Breast epithelium (tissue), 4 donors: ENCODE results near the gene PRR7. TPM values are rescaled to one million over a fixed set of nuclear protein-coding genes. Genes with fewer than 3 reads are reported as not detected.
A peak's percentile ranks its signal among the peaks of the same experiment; 100 is the strongest.

Source experiments
- DNase-seq, 2 donors: peaks; one replicate each; pipeline ENCODE4 v3.0.0-alpha.2; 2019; ENCODE audit warnings: low spot score in 2 of 2
- H3K27ac ChIP-seq, 2 donors: fragments of 200-600 bp; sonication (generic) in 1 of 2; one replicate each; pipeline ENCODE4 v1.5.1; 2016 to 2019; ENCODE audit warnings: mild to moderate bottlenecking in 1 of 2
- H3K27me3 ChIP-seq, 2 donors: fragments of 200-600 bp; sonication (generic) in 1 of 2; one replicate each; pipeline versions ENCODE4 v1.5.1 to v1.6.0; 2017 to 2019; ENCODE audit warnings: control low read depth in 1 of 2, mild to moderate bottlenecking in 1 of 2
- H3K36me3 ChIP-seq: fragments of 200-600 bp; one replicate; pipeline ENCODE4 v1.5.1; 2019
- H3K4me1 ChIP-seq, 2 donors: fragments of 200-600 bp; sonication (generic); one replicate each; pipeline ENCODE4 v1.5.1; 2016 to 2019; ENCODE audit warnings: control low read depth in 1 of 2
- H3K4me3 ChIP-seq, 3 donors: fragments of 200-600 bp; sonication (generic); 1 replicate in 2 of 3; 2 replicates in 1 of 3; pipeline ENCODE4 v1.5.1; 2016 to 2019; ENCODE audit warnings: mild to moderate bottlenecking in 3 of 3, moderate library complexity in 2 of 3
- H3K9me3 ChIP-seq, 2 donors: fragments of 200-600 bp; sonication (generic) in 1 of 2; one replicate each; pipeline ENCODE4 v1.5.1; 2016 to 2019; ENCODE audit warnings: control low read depth in 1 of 2
- POLR2A ChIP-seq: fragments of 450-650 bp; IDR thresholded peaks from one replicate; pipeline ENCODE4 v1.6.1; 2016; ENCODE audit warnings: antibody characterized with exemption, mild to moderate bottlenecking, moderate library complexity
- POLR2AphosphoS5 ChIP-seq, 3 donors: sonication (generic); formaldehyde crosslinking; IDR thresholded peaks; one replicate each; pipeline ENCODE4 v1.6.1; 2017; ENCODE audit warnings: antibody characterized with exemption in 3 of 3
- intact Hi-C: fragments of 100-400 bp; cut with DNase I; formaldehyde crosslinking; loops from one replicate; pipeline ENCODE4 v1.15.1; 2023; ENCODE audit warnings: low total_unique reads
- total RNA-seq, 3 donors: library from RNA; depleted of rRNA; stranded (reverse); fragments of >200 nt; gene quantifications; one replicate each; pipeline ENCODE4 v1.1.0, GENCODE V29; 2016
- TF ChIP-seq, protein P1 (sequence below), 3 donors: fragments of 450-650 bp; IDR thresholded peaks; one replicate each; pipeline ENCODE4 v1.5.1; 2016 to 2017; ENCODE audit warnings: antibody characterized with exemption in 3 of 3, mild to moderate bottlenecking in 3 of 3, moderate library complexity in 3 of 3

PRR7 gene
- total RNA-seq, 3 donors from 2014 or later, result 0.48 to 2.0 (median 1.3) TPM

DNA sequence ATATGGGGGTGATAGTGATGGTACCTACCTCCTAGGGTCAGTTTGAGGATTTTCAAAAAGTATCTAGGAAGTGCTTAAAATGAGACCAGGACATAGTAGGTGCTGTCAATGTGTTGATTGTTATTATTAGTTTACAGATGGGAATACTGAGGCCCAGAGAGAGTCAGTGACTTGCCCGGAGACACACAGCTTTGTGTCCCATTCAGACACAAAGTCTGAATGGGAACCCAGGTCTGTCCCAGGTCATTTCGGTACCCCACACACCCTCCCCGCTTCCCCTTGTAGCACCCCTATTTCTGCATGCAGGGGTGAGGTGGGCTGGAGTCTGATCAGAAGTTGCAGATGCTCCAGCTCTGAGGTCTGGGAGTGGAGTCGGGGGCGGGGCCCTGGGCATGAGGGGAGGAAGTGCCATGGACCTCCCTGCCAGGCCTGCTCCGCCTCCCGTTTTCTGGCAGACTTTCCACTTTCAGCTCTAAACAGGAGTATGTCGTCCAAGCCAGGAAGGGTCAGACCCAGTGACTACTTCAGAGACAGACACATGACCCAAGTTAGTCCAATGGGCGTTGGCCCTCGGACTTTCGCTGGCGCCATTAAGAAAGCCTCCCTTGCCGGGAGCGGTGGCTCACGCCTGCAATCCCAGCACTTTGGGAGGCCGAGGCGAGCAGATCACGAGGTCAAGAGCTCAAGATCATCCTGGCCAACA, 30.1 kb downstream of the PRR7 start:
- peaks cover 14 to 19% of the 10 kb centered on the region in 2 donors for H3K4me1 ChIP-seq
- intact Hi-C loops, result no loop called here

DNA sequence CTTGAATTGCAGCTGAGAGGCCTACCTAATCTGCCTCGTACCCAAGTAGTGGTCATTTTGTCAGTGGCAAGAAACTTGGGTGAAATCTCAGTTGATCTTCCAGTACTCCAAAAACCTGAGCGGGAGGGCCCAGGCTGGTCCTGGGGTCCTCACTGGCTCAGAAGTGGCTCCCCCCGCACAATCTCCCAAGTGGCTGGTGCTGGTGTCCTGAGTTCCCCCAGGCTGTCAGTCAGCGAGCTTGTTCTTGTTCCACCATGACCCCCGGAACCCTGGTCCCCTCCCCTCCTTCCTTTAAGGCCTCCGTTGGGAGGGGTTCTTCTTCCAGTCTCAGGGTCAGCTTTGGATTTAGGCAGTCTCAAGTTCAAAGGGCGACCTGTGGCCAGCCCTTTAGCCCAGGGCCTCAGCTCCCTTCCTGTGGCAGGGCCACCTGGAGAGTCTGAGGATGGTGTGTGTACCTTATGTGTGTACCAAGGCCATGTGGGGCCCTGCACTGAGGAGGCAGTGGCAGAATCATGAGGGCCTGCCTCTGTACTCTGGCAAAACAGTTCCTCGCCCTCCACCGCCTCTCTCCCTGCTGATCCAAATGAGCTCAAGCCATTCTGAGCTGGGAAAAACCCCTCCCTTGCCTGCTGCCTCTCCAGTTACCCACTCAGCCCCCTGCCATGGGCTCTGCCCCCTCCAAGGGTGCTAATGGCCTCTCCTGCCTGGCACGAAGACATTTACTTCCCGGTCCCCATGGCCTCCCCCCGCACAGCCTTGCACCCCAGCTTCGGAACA, 31.3 kb downstream of the PRR7 start:
- no peak for DNase-seq
- Histone ChIP-seq H3K9me3 (no peaks in the 10 kb centered on the region), H3K36me3 (no peaks in the 10 kb centered on the region), H3K27me3 (no peaks in the 10 kb centered on the region), H3K27ac (peak overlapping the region; percentile 78 to 88), H3K4me1 (peaks cover 5 to 11% of the 10 kb centered on the region in 2 donors), H3K4me3 (no peak overlapping the region)
- intact Hi-C loops, result no loop called here
- TF ChIP-seq, protein P1, sequence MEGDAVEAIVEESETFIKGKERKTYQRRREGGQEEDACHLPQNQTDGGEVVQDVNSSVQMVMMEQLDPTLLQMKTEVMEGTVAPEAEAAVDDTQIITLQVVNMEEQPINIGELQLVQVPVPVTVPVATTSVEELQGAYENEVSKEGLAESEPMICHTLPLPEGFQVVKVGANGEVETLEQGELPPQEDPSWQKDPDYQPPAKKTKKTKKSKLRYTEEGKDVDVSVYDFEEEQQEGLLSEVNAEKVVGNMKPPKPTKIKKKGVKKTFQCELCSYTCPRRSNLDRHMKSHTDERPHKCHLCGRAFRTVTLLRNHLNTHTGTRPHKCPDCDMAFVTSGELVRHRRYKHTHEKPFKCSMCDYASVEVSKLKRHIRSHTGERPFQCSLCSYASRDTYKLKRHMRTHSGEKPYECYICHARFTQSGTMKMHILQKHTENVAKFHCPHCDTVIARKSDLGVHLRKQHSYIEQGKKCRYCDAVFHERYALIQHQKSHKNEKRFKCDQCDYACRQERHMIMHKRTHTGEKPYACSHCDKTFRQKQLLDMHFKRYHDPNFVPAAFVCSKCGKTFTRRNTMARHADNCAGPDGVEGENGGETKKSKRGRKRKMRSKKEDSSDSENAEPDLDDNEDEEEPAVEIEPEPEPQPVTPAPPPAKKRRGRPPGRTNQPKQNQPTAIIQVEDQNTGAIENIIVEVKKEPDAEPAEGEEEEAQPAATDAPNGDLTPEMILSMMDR (IDR thresholded peaks at IDR 0.05), result no peak
- no peak for TF ChIP-seq POLR2A
- no peak for TF ChIP-seq POLR2AphosphoS5 (IDR thresholded peaks at IDR 0.05)

More for the DNA sequence above, 30.1 kb downstream of the PRR7 start:
- no peaks in the 10 kb centered on the region for H3K9me3 ChIP-seq
- no peak overlapping the region for H3K4me3 ChIP-seq
- H3K27me3 ChIP-seq, result no peaks in the 10 kb centered on the region
- peak overlapping the region in 1 of 2 donors; percentile 16 for H3K27ac ChIP-seq
- TF ChIP-seq, protein P1 (IDR thresholded peaks at IDR 0.05), result no peak
- no peak for TF ChIP-seq POLR2AphosphoS5 (IDR thresholded peaks at IDR 0.05)
- TF ChIP-seq POLR2A, result no peak
- DNase-seq, result no peak
- no peaks in the 10 kb centered on the region for H3K36me3 ChIP-seq

- no peaks in the 10 kb centered on the region for H3K27me3 ChIP-seq
- H3K27ac ChIP-seq, result peak overlapping the region; percentile 78 to 88
- H3K9me3 ChIP-seq, result no peaks in the 10 kb centered on the region
- peak overlapping the region in 1 of 3 donors; percentile 8 for H3K4me3 ChIP-seq
- intact Hi-C loops, result no loop called here
- peaks cover 5 to 11% of the 10 kb centered on the region in 2 donors for H3K4me1 ChIP-seq
- TF ChIP-seq POLR2AphosphoS5 (IDR thresholded peaks at IDR 0.05), result peak; percentile 40 to 84 (median 81)
- no peak for TF ChIP-seq POLR2A
- peak in 1 of 2 donors; percentile 71 for DNase-seq
- H3K36me3 ChIP-seq, result no peaks in the 10 kb centered on the region
Measured at GRCh38 chr5:177478711-177479646, 32.4 kb downstream of the PRR7 start.

DNA sequence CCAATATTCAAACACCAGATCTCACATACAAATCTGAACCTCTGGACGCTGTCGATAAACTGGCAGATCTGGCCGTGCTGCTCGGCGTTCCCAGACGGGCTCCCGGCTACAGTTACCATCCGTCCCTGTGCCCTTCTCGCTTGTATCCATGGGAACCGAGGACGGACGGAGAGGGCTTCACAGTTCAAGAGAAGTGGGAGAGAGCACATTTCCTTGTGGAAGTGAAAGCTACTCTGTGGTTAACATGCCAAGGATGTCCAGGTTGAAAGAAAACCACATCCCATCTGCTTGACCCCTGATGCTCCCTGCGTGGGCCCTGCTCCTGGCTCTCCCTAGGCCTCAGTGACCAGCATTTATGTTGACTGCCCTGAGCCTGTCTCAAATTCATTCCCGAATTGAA, 33.2 kb downstream of the PRR7 start:
- peak overlapping the region; percentile 78 to 88 for H3K27ac ChIP-seq
- H3K9me3 ChIP-seq, result no peaks in the 10 kb centered on the region
- TF ChIP-seq, protein P1 (IDR thresholded peaks at IDR 0.05), result no peak
- no peak for TF ChIP-seq POLR2A
- TF ChIP-seq POLR2AphosphoS5 (IDR thresholded peaks at IDR 0.05), result no peak
- no peak overlapping the region for H3K4me3 ChIP-seq
- H3K27me3 ChIP-seq, result no peaks in the 10 kb centered on the region
- no peaks in the 10 kb centered on the region for H3K36me3 ChIP-seq
- peaks cover 5 to 11% of the 10 kb centered on the region in 2 donors for H3K4me1 ChIP-seq
- DNase-seq, result no peak
- intact Hi-C loops, result no loop called here

DNA sequence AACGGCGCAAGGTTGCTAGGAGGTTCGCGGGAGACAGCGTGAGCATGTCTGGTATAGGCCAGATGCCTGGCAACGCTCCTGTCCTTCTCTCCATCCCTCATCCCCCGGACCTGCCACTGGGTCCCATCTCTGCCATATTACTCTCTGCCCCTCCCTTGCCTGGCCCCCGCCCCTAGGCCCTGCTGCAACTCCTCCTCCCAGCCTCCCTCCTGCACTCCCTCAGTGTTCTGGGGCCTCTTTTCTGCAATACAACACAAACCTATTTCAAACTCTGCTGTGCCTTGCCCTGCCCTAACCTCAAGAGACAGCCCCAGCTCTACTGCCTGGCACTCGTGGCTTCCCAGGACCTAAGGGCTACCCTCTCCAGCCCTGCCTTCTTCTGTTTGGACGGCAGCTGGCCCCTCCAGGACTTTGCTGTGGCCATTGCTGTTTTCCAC, 35.8 kb downstream of the PRR7 start:
- Histone ChIP-seq H3K27me3 (no peaks in the 10 kb centered on the region), H3K4me3 (no peak overlapping the region), H3K27ac (no peak overlapping the region), H3K9me3 (no peaks in the 10 kb centered on the region), H3K36me3 (no peaks in the 10 kb centered on the region), H3K4me1 (peaks cover 5 to 11% of the 10 kb centered on the region in 2 donors)
- no peak for DNase-seq
- TF ChIP-seq, protein P1 (IDR thresholded peaks at IDR 0.05), result no peak
- TF ChIP-seq POLR2AphosphoS5 (IDR thresholded peaks at IDR 0.05), result no peak
- no peak for TF ChIP-seq POLR2A
- intact Hi-C loops, result no loop called here
